GM12874 (cell line): ENCODE data around the gene MRPS23.

ENCODE experiments used
- TF ChIP-seq, protein P1 (sequence below): IDR thresholded peaks from 2 replicates; pipeline ENCODE4 v1.5.1; 2011; ENCODE audit warnings: low read depth, mild to moderate bottlenecking, control low read depth, low read length, moderate library complexity; ENCODE audit not compliant: insufficient read depth

Gene MRPS23

DNA sequence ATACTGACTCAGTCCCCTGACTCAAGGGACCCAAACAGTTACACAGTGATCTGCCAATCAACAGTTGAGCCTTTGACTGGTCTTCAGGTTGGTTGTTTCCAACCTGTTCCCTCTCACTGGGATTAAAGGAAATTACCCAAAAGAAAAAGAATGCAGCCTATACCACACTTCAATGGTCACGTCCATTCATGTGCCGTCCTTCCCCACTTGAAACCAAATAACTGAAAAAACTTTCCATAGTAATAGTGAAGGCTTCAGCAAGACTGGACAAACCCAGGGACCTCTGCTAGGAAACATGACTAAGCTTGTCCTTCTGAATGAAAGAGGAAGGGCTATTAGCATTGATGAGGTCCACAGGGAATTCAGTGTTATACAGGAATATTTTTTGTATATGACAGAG, 30.6 kb downstream of the MRPS23 start:
- TF ChIP-seq, protein P1, sequence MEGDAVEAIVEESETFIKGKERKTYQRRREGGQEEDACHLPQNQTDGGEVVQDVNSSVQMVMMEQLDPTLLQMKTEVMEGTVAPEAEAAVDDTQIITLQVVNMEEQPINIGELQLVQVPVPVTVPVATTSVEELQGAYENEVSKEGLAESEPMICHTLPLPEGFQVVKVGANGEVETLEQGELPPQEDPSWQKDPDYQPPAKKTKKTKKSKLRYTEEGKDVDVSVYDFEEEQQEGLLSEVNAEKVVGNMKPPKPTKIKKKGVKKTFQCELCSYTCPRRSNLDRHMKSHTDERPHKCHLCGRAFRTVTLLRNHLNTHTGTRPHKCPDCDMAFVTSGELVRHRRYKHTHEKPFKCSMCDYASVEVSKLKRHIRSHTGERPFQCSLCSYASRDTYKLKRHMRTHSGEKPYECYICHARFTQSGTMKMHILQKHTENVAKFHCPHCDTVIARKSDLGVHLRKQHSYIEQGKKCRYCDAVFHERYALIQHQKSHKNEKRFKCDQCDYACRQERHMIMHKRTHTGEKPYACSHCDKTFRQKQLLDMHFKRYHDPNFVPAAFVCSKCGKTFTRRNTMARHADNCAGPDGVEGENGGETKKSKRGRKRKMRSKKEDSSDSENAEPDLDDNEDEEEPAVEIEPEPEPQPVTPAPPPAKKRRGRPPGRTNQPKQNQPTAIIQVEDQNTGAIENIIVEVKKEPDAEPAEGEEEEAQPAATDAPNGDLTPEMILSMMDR = no peak

GRCh38 chr17:57818066-57818465, 31.8 kb downstream of the MRPS23 start:
- TF ChIP-seq, protein P1 = no peak

GRCh38 chr17:57817299-57817698, 32.5 kb downstream of the MRPS23 start:
- TF ChIP-seq, protein P1 = no peak

DNA sequence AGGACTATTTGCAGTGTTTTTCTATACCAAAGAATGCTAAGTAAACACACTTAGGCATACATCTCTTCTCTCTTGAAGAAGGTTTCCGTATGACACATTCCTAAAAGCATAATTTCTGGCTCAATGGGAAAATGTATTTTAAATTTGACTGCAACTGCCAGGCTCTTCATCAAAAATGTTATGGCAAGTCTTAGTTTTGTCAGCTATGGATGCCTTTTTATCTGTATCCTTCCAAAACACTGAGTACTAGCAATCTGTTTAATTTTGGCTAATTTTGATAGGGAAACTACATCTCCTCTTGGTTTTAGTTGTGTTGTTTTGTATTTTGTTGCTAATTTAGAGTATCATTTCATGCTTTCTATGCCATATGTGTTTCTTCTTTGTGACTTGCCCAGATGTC, 35.4 kb downstream of the MRPS23 start:
- TF ChIP-seq, protein P1 = no peak

DNA sequence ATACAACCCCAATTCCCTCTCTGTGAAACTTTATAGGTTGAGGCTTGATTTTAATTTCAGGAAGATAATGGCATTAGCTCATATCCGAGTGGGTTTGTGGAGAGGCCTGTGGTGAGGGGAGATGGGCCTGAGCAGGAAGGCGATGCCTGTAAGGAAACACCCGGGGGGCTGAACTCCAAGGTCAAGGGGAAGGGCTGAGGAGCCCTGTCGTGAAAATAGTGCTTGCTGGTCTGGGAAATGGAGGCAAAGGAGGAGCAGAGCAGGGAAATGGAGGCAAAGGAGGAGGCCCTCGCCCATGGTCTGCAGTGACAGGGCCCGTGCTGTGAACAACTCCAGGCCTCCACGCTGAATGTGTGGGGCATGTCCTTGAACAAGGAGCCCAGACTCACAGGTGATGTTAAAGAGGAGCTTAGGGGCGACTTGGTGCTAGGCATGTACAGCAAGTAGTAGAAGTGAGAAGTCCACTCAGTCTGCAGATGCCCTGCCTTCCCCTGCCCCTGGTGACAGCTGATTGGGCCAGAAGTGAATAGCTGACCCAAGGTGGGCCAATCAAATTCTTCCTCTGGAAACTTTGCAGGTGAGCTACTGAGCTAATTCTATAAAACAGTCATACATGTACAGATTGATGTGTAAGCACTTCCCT, 38.1 kb downstream of the MRPS23 start:
- TF ChIP-seq, protein P1 = no peak

- TF ChIP-seq, protein P1 = no peak
Observed at GRCh38 chr17:57810721-57811637, 38.9 kb downstream of the MRPS23 start.

GRCh38 chr17:57809879-57810278, 40.0 kb downstream of the MRPS23 start:
- TF ChIP-seq, protein P1 = no peak
